ENCODE results near the gene ACSS1.

The ACSS1 gene

DNA sequence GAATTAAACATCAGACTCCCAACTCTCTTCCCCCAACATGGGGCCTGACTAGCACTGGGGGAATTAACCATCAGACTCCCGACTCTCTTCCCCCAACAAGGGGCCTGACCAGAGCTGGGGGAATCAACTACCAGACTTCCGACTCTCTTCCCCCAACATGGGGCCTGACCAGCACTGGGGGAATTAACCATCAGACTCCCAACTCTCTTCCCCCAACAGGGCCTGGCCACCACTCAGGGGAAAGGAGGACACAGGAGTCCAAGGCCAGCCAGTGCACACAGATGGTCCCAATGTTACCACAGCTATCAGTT lies 95.8 kb downstream of the ACSS1 start:
- Histone ChIP-seq H3K36me3 (replicated peaks) (peaks cover 22% of the 10 kb centered on the region), H3K27ac (no peak overlapping the region), H3K4me3 (ENCODE audit: low read depth, low read length) (no peak overlapping the region), H3K27me3 (replicated peaks) (no peaks in the 10 kb centered on the region)
- TF ChIP-seq, protein P1, sequence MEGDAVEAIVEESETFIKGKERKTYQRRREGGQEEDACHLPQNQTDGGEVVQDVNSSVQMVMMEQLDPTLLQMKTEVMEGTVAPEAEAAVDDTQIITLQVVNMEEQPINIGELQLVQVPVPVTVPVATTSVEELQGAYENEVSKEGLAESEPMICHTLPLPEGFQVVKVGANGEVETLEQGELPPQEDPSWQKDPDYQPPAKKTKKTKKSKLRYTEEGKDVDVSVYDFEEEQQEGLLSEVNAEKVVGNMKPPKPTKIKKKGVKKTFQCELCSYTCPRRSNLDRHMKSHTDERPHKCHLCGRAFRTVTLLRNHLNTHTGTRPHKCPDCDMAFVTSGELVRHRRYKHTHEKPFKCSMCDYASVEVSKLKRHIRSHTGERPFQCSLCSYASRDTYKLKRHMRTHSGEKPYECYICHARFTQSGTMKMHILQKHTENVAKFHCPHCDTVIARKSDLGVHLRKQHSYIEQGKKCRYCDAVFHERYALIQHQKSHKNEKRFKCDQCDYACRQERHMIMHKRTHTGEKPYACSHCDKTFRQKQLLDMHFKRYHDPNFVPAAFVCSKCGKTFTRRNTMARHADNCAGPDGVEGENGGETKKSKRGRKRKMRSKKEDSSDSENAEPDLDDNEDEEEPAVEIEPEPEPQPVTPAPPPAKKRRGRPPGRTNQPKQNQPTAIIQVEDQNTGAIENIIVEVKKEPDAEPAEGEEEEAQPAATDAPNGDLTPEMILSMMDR (IDR thresholded peaks at IDR 0.05; ENCODE audit: low read depth, low read length, missing control alignments), result no peak
- in situ Hi-C loops (cut with HindIII; ENCODE audit: low pct_ligation_motif_present, low sequenced_read_pairs), result no loop called here
- DNase-seq, result no peak

DNA sequence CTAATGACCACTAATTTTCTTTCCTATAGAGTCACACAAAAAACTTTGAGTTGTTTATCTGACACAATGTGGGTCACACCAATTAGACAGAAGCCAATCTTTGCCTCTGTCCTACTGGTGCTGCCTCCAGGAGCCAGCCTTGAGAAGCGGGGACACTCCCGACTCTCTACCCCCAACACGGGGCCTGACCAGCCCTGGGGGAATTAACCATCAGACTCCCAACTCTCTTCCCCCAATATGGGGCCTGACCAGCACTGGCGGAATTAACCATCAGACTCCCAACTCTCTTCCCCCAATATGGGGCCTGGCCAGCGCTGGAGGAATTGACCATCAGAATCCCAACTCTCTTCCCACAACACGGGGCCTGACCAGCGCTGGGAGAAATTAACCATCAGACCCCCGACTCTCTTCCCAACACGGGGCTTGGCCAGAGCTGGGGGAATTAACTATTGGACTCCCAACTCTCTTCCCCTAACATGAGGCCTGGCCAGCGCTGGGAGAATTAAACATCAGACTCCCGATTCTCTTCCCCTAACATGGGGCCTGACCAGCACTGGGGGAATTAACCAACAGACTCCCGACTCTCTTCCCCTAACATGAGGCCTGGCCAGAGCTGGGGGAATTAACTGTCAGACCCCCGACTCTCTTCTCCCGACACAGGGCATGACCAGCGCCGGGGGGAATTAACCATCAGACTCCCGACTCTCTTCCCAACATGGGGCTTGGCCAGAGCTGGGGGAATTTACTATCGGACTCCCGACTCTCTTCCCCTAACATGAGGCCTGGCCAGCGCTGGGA lies 96.4 kb downstream of the ACSS1 start:
- Histone ChIP-seq H3K36me3 (replicated peaks) (peaks cover 20% of the 10 kb centered on the region), H3K27ac (no peak overlapping the region)
- DNase-seq, result no peak

DNA sequence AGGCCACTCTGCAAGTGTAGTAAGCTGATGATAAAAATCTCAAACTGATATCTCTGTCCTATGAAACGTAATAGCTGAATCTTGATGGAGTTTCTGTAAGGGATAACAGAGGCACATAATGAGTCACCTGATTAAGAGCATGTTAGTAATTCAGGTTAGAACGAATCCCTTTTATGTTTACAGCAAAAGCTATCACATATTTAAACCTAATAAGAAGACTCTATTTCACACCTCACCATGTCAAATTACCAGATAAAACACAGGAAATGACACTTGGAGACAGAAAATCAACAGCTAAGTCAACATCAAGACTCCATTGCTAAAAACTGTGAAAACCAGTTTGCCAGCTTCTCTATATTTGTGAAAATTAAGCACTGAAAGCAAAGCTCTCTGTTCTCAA lies 97.1 kb downstream of the ACSS1 start:
- TF ChIP-seq, protein P1 (IDR thresholded peaks at IDR 0.05; ENCODE audit: low read depth, low read length, missing control alignments), result no peak
- Histone ChIP-seq H3K4me3 (ENCODE audit: low read depth, low read length) (no peak overlapping the region), H3K27ac (no peak overlapping the region), H3K27me3 (replicated peaks) (no peaks in the 10 kb centered on the region), H3K36me3 (replicated peaks) (peaks cover 18% of the 10 kb centered on the region)
- in situ Hi-C loops (cut with HindIII; ENCODE audit: low pct_ligation_motif_present, low sequenced_read_pairs), result no loop called here
- DNase-seq, result no peak

More for the DNA sequence above, 96.4 kb downstream of the ACSS1 start:
- Histone ChIP-seq H3K4me3 (ENCODE audit: low read depth, low read length) (no peak overlapping the region), H3K27me3 (replicated peaks) (no peaks in the 10 kb centered on the region)
- TF ChIP-seq, protein P1 (IDR thresholded peaks at IDR 0.05; ENCODE audit: low read depth, low read length, missing control alignments), result no peak
- in situ Hi-C loops (cut with HindIII; ENCODE audit: low pct_ligation_motif_present, low sequenced_read_pairs), result no loop called here

DNA sequence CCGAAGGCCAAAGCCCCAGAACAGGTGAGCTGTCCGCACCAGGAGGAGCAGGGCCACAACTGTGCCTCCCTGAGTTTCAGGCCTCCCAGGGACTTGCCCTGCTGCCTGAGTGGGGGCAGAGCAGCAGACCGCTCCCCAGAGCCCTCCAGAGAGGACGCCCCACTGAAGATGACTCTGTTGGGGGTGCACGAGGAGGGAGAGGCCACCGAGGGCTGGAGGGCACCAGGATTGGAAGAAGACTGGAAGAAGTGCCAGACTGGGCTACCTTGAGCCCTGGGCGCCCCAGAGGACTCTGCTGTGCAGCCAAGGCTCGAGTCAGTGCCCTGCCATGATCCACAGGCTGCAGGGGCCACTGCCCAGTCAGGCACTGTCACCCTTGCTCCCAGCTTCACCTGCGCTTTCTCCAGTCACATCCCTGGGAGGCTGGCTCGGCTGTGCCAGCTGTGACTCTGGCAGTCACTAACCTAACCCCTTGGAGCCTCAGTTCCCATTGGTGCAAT lies 97.6 kb downstream of the ACSS1 start:
- no peak overlapping the region for H3K27ac ChIP-seq
- H3K4me3 ChIP-seq (ENCODE audit: low read depth, low read length), result no peak overlapping the region
- DNase-seq, result no peak
- peaks cover 15% of the 10 kb centered on the region for H3K36me3 ChIP-seq (replicated peaks)
- H3K27me3 ChIP-seq (replicated peaks), result no peaks in the 10 kb centered on the region
- TF ChIP-seq, protein P1 (IDR thresholded peaks at IDR 0.05; ENCODE audit: low read depth, low read length, missing control alignments), result no peak
- in situ Hi-C loops (cut with HindIII; ENCODE audit: low pct_ligation_motif_present, low sequenced_read_pairs), result no loop called here

DNA sequence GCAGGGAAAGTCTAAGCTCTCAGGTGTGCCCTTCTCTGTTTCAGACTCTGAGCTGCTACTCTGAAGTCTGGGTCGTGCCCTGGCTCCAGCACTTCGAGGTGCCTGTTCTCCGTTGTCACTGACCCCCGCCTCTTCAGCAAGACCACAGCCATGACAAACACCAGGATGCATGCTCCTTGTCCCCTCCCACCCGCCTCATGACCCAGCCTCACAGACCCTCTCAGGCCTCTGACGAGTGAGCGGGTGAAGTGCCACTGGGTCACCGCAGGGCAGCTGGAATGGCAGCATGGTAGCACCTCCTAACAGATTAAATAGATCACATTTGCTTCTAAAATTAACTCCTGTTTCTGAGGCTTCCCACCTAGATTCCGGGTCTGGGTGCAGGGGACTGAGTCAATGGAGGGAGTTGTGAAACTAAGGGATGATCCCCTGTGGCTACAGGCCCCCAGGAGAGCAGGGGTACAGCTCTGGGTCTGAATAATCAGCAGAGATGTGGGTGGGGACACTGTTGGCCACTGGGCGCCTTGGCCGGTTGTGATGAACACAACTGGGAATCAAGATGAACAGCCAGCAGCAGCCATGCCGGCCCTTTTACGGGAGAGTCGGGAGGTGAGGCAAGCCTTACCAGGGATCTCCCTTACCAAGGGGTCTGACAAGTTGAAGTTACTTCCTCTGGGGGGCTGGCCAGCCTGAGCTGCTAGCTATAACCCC lies 98.2 kb downstream of the ACSS1 start:
- Histone ChIP-seq H3K4me3 (ENCODE audit: low read depth, low read length) (no peak overlapping the region), H3K36me3 (replicated peaks) (peaks cover 15% of the 10 kb centered on the region), H3K27ac (no peak overlapping the region), H3K27me3 (replicated peaks) (no peaks in the 10 kb centered on the region)
- DNase-seq, result no peak
- in situ Hi-C loops (cut with HindIII; ENCODE audit: low pct_ligation_motif_present, low sequenced_read_pairs), result no loop called here
- TF ChIP-seq, protein P1 (IDR thresholded peaks at IDR 0.05; ENCODE audit: low read depth, low read length, missing control alignments), result no peak
